ENCODE measurements around the gene CHST11.

Gene CHST11

GRCh38 chr12:104662203-104662602 lies 205.5 kb downstream of the CHST11 start:
- DNase-seq = no peak

DNA sequence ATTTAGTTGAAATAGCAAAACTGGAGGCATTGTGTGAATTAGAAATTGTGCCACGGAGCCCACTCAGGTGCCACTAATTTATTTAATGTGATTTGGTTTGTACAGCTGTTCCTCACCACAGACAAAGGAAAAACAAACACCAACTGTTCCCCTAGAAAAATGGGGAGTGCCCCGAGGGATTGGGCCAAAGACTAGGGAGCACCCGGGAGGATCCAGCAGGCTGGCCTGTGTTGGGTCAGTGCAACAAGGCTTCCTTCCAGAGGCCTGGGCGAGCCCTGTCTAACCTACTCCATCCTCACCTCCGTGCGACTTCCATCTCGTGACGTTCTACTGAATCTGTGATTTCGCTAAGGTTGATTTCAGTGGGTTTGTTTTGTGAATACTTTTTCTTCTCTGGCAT lies 206.2 kb downstream of the CHST11 start:
- DNase-seq = no peak

GRCh38 chr12:104664351-104664750 lies 207.6 kb downstream of the CHST11 start:
- no peak for DNase-seq

GRCh38 chr12:104665296-104665695 lies 208.5 kb downstream of the CHST11 start:
- no peak for DNase-seq

GRCh38 chr12:104667139-104667538 lies 210.4 kb downstream of the CHST11 start:
- no peak for DNase-seq

DNA sequence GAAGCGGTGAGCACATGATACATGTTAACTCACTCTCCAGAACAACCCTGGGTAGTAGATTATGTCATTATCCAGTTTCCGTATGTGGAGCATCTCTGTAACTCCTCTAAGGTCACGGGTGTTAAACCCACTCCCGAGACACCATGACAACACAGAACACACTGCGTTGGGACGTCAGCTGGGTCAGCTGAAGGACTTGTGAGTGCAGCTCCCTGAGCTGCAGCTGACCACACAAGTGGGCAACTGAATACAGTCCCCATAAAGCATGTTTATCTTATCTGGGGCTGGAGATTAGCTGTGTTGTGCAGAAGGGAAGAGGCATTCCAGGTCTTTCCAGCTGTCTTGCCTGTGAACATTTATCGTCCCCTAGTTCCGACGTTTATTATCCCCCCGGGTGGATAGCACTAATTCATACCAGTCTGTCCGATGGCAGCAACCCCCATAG lies 211.5 kb downstream of the CHST11 start:
- no peak for DNase-seq

- DNase-seq = no peak
Measured at GRCh38 chr12:104669089-104669721, 212.5 kb downstream of the CHST11 start.

DNA sequence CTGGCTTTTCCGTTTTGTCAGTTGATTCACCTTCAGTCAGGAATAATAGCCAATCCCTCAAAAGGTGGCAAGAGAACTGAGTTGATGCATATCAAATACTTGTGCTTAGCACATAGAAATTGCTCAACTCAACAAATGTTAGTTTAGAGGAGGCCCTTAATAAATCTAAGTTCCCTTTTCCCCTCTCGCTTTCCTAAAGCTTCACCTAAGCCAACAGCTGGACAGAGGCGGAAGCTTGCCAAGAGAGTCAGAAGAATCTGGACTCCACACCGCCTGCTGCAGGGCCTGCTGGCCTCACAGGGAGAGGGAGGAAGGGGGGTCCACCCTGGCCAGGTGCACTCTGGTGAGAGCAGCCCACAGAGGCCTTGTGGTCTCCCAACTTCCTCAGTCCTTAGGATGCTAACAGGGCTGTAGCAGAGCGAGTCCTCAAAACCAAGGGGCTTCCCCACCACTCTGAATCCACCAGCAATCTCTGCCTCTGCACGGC lies 213.1 kb downstream of the CHST11 start:
- no peak for DNase-seq

- no peak for DNase-seq
Measured at GRCh38 chr12:104670439-104671408, 214.0 kb downstream of the CHST11 start.

- DNase-seq = peak; percentile 83
Measured at GRCh38 chr12:104671409-104672095, 214.8 kb downstream of the CHST11 start.

DNA sequence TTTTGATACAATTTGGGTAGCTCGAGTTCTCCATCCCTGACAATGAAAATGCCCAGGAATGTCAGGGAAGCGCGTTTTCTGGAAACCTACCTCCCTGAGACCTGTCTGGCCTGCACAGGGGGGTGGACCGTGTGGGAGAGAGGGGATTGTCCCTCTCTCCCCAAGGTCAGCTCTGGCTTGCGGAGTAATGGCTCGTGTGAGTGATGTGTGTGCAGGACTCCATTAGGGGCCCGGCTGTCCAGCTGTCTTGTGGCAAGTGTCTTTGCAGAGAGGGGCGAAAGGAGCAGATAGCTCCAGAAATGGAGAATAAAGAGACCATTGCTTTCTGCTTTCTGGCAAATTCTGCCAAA lies 215.3 kb downstream of the CHST11 start:
- DNase-seq = no peak

- no peak for DNase-seq
Measured at GRCh38 chr12:104672501-104673265, 215.9 kb downstream of the CHST11 start.

DNA sequence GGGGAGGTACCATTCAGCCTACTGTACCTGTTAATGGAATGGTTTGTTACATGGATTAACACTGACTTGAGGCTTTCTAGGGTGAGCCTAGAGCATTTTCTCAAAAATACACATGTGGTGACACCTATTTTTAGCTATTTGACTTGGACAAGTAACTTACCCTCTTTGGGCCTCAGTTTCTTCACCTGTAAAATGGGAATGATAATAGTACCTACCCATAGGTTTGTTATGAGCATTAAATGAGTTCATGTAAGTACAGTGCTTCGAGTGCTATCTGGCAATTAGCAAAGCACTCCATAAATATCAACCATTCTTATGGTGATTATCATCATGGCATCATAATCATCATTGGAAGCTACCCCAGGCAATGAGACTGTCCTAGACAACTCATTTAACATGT lies 216.5 kb downstream of the CHST11 start:
- DNase-seq = no peak

DNA sequence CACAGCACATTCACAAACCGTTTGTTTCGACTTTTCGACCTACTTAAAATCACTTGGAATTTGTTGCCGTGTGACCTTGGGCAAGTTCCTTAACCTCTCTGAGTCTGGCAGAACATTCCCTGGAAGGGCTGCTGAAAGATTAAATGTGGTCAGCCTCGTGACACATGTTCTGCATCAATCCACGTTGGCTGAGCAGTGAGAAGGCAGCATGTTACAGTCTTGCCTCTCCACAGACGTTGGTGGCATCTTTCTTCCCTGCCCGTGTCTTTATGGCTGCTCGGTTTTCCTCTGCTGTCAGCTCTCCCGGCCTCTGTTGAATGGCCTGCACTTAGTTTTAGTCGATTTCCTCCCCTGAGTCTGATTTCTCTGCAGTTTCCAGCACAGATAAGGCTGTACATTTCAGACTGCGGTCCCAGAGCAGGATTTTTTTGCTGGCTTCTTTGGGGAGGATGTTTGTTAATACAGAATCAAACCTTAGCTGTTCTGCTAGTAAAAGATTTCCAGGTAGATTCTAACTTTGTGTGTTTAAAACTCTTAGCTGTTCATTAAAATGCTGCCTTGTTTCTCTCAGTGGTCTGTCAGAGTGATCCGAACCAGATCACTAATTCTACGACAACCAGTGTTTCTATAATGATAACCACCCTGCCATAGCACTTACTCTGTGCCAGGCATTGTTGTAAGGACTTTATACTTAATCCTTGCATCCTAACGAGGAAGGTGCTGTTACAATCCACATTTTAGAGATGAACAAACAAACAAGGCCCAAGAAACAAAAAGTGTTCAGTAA lies 217.1 kb downstream of the CHST11 start:
- DNase-seq = no peak

GRCh38 chr12:104676636-104677035 lies 219.9 kb downstream of the CHST11 start:
- no peak for DNase-seq

DNA sequence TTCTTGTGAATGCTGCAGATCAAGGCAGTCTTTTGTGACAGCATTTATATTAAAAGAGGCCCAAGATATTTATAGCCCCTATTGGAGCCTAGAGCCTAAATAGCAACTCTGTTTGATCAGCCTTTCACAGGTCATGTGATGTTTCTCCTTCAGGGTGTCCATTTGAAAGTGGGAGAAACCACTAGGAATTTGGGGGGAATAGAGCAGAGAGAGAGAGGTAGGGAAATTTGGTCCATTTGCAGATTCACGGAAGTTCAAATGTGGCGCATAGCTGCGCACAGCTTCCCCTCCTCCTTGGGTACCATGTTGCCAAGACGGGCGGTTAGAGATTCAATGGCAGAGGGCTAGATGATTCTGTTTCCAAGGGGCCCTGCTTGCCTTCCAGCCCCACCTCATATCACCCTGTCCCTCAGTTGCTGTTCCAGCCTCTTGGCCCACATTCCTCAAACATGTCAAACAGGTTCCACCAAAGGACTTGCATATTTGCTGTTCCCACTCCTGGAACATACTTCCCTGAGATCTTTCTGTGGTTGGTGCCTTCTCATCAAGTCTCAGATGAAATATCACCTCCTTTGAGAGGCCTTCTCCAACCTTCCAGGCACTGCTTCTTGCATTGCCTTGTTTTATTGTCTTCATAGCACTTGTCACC lies 220.8 kb downstream of the CHST11 start:
- DNase-seq = no peak

DNA sequence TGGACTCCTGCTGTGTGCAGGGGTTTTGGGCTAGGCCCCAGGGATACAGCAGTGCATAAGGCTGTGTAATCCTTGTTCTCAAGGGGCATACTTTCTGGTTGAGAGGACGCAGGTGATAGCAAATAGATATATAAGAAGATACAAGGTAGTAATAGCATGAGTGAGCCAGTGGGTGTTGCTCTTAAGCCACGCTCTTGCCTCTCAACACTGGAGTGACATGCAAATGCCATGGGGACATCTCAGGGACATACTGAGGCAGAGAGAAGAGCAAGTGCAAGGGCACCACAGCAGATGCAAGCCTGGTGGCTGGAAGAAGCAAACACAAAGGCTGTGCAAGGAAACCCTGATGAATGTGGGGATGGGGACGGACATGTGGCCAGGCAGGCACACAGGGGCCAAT lies 223.3 kb downstream of the CHST11 start:
- no peak for DNase-seq

GRCh38 chr12:104680491-104680890 lies 223.7 kb downstream of the CHST11 start:
- DNase-seq = no peak

DNA sequence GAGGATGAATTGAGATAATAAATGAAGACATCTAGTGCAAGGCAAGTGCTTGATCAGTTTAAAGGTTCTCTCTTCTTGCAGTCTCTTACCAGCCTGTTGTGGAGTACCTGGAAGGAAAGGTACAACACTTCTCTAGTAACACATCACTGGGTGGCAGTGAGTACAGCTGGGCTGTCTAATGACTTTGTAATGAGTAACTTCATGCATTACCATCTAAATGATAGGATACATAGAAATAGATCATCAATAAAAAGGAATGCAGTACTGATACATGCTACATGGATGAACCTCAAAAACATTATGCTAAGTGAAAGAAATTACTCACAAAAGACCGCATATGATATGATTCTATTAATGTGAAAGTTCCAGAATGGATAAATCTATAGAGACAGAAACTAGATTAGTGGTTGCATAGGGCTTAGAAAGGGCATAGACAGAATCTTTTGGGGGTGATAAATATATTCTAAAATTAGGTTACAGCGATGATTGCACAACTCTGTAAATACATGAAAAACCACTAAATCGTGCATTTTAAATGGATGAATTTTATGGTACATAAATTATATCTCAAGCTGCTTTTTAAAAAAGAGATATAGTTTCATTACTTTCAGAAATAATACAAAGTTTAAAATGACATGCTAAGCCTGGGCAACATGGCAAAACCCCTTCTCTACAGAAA lies 224.4 kb downstream of the CHST11 start:
- no peak for DNase-seq

DNA sequence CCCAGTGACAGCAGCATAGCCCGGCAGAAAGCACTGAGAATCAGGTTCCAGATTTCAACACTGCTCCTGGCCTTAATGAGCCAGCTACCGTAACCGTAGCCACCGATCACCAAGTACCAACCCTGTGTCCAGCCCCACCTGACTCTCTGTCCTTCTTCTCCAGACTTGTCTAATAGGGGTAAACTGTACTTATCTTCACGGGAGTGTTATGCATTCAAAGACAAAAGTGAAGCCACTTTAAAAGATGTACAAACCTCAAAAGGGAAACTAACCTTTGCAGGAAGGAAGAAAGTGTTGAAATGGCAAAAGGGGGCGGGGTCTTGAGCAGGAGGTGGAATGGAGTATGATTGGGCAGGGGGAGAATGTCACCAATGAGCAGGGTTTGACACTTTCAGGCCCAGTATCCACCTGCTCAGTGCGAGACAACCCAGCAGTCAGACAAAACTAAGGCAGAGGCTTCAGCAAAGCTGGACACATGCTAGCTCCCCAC lies 226.1 kb downstream of the CHST11 start:
- DNase-seq = peak; percentile 77

All from activated CD8-positive, alpha-beta memory T cell treated with anti-CD3 and anti-CD28 coated beads, Interleukin-2, amount 50 U/mL, for 48 hours (primary cell).